ENCODE data around the gene ZNF429.

The ZNF429 gene

DNA sequence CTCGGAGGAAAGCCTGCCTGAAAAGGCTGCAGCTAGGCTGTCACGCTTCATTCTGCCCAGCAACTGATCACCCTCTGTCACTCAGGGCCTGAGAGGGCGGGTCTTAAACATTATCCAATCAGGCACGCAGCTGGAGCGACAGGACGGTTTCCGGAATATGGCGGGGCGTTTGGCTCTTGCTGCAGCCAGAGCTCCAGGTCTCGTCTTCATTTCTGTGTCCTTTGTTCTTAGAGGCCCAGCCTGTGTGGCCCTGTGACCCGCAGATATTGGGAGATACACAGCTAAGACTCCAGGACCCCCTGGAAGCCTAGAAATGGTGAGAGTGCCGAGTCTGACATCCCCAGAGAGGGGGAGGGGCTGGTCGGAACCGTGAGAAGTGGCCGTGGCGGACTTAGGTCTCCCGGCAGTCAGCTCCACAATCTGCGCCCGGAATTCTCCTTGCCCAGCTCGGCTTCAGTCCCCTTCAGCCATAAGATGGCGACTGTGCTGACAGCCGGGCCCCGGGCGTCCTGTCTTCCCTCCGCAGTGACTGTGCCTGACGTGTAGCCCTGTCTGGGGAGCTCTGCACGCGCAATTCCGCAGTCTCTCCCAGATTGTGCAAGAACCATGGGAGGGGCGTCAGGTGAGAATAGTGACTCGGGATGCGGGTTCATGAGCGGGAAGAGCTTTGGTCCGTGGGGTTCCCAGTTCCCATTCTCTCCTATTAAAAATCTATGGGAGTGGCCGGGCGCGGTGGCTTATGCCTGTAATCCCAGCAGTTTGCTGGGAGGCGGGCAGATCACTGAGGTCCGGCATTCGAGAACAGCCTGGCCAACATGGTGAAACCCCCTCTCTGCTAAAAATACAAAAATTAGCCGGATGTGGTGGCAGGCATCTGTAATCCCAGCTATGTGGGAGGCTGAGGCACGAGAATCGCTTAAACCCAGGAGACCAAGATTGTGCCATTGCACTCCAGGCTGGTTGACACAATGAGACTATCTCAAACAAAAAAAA, at the start of gene ZNF429:
ZNF429 (plus strand) TSS at position 144 of the 993 bp plus-strand sequence; CDS start at position 314, 170 bp downstream.
- peak; percentile 96 to 97 for DNase-seq
- Histone ChIP-seq H3K9me3 (no peaks in the 10 kb centered on the region), H3K36me3 (no peaks in the 10 kb centered on the region), H3K4me3 (peak within 1 kb of the TSS; percentile 72 to 92), H3K27me3 (no peaks in the 10 kb centered on the region), H3K4me1 (peaks cover 0 to 44% (median 17%) of the 10 kb centered on the region in 4 donors), H3K27ac (peak within 1 kb of the TSS; percentile 93 to 98)
- intact Hi-C loops (cut with DNase I; ENCODE audit: low total_unique reads), result no loop called here
- TF ChIP-seq, protein P1, sequence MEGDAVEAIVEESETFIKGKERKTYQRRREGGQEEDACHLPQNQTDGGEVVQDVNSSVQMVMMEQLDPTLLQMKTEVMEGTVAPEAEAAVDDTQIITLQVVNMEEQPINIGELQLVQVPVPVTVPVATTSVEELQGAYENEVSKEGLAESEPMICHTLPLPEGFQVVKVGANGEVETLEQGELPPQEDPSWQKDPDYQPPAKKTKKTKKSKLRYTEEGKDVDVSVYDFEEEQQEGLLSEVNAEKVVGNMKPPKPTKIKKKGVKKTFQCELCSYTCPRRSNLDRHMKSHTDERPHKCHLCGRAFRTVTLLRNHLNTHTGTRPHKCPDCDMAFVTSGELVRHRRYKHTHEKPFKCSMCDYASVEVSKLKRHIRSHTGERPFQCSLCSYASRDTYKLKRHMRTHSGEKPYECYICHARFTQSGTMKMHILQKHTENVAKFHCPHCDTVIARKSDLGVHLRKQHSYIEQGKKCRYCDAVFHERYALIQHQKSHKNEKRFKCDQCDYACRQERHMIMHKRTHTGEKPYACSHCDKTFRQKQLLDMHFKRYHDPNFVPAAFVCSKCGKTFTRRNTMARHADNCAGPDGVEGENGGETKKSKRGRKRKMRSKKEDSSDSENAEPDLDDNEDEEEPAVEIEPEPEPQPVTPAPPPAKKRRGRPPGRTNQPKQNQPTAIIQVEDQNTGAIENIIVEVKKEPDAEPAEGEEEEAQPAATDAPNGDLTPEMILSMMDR (IDR thresholded peaks at IDR 0.05), result no peak

DNA sequence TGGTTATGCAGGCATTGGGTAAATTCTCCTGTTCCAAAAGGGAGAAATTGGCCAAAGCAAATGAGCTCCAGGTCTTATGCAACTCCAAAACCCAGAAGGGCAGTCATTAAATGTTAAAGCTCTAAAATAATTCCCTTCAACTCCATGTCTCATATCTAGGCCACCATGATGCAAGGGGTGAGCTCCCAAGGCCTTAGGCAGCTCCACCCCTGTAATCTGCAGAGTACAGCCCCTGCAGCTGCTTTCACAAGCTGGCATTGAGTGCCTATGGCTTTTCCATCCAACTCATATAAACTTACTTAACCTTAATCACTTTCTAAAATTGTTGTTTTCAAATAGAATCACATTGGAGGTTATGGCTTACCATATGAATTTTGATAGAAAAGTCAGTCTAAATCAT, 44.7 kb upstream of the ZNF429 start:
- DNase-seq, result no peak
- intact Hi-C loops (cut with DNase I; ENCODE audit: low total_unique reads), result no loop called here
- no peaks in the 10 kb centered on the region for H3K4me1 ChIP-seq
- no peaks in the 10 kb centered on the region for H3K36me3 ChIP-seq
- no peak overlapping the region for H3K27ac ChIP-seq
- TF ChIP-seq, protein P1 (IDR thresholded peaks at IDR 0.05), result no peak
- H3K9me3 ChIP-seq, result peaks cover 0 to 21% (median 0%) of the 10 kb centered on the region in 3 donors
- H3K27me3 ChIP-seq, result peaks cover 0 to 9% of the 10 kb centered on the region in 2 donors
- H3K4me3 ChIP-seq, result no peak overlapping the region

DNA sequence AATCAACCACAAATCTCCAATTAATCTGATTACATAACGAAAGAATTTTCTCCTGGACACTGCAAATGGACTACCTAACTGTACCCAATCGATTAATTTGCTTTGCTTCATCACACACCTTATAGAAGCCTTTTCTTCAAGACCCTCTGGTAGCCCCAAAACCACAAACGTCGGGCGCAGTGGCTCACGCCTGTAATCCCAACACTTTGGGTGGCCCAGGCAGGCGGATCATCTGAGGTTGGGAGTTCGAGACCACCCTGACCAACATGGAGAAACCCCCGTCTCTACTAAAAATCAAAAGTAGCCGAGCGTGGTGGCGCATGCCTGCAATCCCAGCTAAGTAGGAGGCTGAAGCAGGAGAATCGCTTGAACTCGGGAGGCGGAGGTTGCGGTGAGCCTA, 42.9 kb upstream of the ZNF429 start:
- Histone ChIP-seq H3K9me3 (peaks cover 0 to 13% (median 0%) of the 10 kb centered on the region in 3 donors), H3K4me1 (no peaks in the 10 kb centered on the region), H3K27ac (no peak overlapping the region), H3K4me3 (no peak overlapping the region), H3K27me3 (peaks cover 0 to 9% of the 10 kb centered on the region in 2 donors), H3K36me3 (no peaks in the 10 kb centered on the region)
- DNase-seq, result no peak
- intact Hi-C loops (cut with DNase I; ENCODE audit: low total_unique reads), result no loop called here
- TF ChIP-seq, protein P1 (IDR thresholded peaks at IDR 0.05), result no peak

DNA sequence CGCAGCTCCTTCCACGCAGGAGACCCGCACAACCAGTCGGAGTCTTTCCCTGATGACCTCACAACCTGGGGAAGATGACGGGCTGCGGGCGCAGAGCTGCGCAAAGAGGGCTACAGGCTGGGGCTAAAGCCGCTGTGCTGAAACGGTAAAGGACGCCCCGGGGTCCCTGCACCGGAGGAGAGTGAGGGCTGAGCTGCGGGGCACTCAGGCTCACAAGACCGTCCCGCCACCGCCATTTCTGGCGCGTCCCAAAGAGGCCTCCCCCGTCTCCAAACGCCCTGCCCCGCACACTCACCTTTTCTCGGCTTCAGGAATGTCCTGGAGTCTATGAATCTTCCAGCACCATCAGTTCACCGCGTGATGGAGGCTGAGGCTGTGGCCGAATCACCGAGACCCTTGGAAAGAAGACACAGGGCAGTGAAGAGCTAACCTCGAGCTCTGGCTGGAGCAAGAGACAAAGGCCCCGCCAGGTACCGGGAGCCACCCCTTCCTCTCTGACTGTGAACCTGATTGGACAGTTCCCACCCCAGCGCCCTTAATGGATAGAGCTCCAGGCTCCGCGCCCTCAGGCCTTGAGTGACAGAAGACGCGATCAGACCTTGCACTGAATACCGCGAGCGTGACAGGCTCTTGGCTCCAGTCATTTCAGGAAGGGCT, 41.8 kb upstream of the ZNF429 start:
- intact Hi-C loops (cut with DNase I; ENCODE audit: low total_unique reads), result no loop called here
- H3K36me3 ChIP-seq, result no peaks in the 10 kb centered on the region
- H3K27me3 ChIP-seq, result peaks cover 0 to 9% of the 10 kb centered on the region in 2 donors
- peaks cover 0 to 9% (median 0%) of the 10 kb centered on the region in 3 donors for H3K9me3 ChIP-seq
- H3K4me3 ChIP-seq, result peak overlapping the region in 1 of 2 donors; percentile 29
- H3K4me1 ChIP-seq, result no peaks in the 10 kb centered on the region
- H3K27ac ChIP-seq, result no peak overlapping the region
- TF ChIP-seq, protein P1 (IDR thresholded peaks at IDR 0.05), result no peak
- DNase-seq, result no peak

DNA sequence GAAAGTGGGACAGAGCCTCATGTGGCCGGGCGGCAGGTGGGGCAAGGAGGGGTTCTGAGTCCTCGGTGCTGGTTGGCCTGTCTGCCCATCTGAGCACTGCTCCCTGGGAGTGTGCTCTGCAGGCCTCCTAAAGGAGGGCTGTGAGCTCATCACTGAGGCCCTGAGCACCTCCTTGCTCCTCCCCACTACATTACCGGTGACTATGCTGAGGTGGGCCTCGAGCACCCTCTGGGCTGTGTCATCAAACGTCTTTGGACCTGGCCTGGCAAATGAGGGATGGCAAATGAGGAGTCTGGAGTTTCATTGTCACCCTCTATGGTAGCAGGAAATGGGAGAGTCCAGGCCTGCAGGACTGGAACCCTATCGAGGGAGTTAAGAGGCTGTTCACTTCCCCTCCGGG, 38.8 kb upstream of the ZNF429 start:
- DNase-seq, result no peak
- H3K36me3 ChIP-seq, result no peaks in the 10 kb centered on the region
- intact Hi-C loops (cut with DNase I; ENCODE audit: low total_unique reads), result no loop called here
- H3K4me3 ChIP-seq, result no peak overlapping the region
- peaks cover 0 to 9% of the 10 kb centered on the region in 2 donors for H3K27me3 ChIP-seq
- no peaks in the 10 kb centered on the region for H3K4me1 ChIP-seq
- no peak overlapping the region for H3K27ac ChIP-seq
- TF ChIP-seq, protein P1 (IDR thresholded peaks at IDR 0.05), result no peak
- peaks cover 0 to 9% (median 0%) of the 10 kb centered on the region in 3 donors for H3K9me3 ChIP-seq
